ENCODE measurements around the gene LRRFIP1.

LRRFIP1 gene

GRCh38 chr2:237727363-237727762 lies 100.0 kb downstream of the LRRFIP1 start:
- intact Hi-C loops (cut with DNase I), result no loop called here
- DNase-seq, result peak in 1 of 42 donors; percentile 19

DNA sequence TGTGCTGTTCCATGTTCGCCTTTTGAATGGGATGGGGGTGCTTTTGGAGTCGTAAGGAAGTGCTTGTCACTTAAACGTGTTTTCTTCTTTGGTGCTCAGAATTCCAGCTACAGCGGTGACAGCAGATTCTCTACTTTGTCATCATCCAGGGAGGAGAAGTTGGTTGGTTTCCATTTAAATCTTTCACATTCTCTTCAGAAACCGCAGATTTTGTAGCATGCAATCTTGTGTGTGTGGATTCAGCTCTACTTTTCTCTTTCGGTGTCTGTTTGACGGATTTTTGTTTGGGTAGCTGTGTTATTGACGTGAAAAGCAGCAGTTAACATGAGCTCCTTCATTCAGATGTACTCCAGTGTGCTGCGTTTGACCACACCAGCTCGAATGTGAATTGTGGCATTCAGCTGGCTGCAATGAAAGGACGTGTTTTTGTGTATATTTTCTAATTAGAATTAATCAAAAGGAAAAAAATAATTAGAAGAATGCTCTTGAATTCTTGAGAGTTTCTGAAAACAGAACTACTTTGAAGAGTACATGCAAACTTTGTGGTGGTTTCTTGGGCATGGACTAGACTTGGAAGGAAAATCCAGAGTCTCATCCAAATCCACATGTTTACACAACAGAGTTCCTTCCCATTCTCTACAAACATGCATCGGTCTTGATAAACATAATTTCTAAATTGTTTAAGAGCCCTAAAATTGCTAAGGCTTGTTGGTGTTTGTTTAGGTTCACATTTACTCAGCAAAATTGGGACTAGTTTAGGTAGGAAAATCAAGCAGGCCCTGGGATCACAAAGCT lies 102.5 kb downstream of the LRRFIP1 start:
- intact Hi-C loops (cut with DNase I), result no loop called here

DNA sequence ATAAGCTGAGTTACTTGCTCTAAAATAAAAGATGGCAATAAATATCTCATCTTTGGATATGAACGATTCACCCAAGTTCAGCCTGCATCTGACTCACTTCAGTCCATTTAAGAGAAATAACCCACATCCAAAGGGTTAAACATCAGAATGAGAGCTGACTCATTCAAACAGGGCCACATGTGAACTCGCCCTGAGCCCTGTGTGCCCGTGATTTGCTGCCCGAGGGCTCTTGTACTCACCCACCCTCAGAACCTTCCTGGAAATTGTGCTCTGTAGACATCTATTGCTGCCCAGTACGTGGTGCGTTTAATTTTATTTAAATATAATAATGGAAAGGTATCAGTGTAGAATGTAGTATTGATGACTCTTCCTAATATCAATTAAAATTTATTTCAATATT lies 104.3 kb downstream of the LRRFIP1 start:
- peak in 1 of 42 donors; percentile 3 for DNase-seq
- intact Hi-C loops (cut with DNase I), result no loop called here

More for the DNA sequence above, 102.5 kb downstream of the LRRFIP1 start:
- DNase-seq, result peak in 1 of 42 donors; percentile 2

GRCh38 chr2:237732070-237732469 lies 104.7 kb downstream of the LRRFIP1 start:
- DNase-seq, result peak in 1 of 42 donors; percentile 12
- intact Hi-C loops (cut with DNase I), result no loop called here

DNA sequence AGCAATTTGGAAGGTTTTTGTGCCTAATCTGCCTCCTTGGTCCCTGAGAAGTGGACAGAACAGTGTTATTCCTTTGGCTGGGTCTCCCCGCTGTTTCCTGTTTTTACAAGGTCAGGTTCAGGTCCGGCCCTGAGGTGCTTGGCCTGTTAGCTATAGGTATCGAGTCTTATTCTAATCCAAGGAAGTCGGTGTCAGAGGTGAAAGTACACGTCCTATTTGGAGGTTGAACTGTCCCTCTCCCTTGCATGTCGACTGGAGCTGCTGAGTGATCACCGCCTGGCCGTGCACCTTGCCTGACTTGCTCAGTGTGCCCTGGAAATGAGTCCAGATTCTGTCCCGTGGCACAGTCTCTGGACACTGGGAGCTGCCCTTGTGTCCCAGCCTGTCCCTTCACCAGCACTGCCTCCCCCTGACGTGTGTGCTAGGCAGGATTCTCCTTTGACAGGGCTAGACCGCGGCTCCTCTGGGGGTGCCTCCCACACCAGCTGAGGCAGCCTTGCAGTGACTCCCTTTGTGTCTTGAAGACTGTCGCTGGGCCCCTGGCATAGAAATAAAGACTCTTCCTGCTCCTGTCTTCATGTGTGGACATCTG lies 105.5 kb downstream of the LRRFIP1 start:
- intact Hi-C loops (cut with DNase I), result no loop called here
- DNase-seq, result peak in 4 of 42 donors; percentile 20 to 42 (median 36)

GRCh38 chr2:237733677-237734300 lies 106.4 kb downstream of the LRRFIP1 start:
- intact Hi-C loops (cut with DNase I), result no loop called here

GRCh38 chr2:237734905-237735623 lies 107.7 kb downstream of the LRRFIP1 start:
- DNase-seq, result no peak

More at GRCh38 chr2:237733677-237734300, 106.4 kb downstream of the LRRFIP1 start:
- no peak for DNase-seq

DNA sequence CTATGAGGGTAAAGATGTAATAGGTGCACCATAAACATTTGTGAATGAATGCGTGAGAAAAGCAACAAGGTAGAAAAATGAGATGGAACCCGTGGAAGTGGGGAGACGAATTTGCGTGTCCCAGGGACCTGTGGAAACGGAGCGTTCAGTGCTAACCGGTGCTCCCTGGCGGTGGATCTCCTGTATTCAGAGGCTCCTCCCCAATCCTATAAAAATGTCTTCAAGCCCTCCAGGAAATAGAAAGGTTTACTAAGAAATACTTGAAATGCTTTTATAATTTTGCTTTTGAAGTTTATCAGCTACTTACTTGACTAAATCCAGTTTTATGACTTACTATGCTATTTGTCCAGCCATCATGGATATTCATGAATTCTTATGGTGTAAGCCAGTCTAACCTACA lies 108.4 kb downstream of the LRRFIP1 start:
- no peak for DNase-seq
- intact Hi-C loops (cut with DNase I), result no loop called here

More at GRCh38 chr2:237734905-237735623, 107.7 kb downstream of the LRRFIP1 start:
- intact Hi-C loops (cut with DNase I), result no loop called here

DNA sequence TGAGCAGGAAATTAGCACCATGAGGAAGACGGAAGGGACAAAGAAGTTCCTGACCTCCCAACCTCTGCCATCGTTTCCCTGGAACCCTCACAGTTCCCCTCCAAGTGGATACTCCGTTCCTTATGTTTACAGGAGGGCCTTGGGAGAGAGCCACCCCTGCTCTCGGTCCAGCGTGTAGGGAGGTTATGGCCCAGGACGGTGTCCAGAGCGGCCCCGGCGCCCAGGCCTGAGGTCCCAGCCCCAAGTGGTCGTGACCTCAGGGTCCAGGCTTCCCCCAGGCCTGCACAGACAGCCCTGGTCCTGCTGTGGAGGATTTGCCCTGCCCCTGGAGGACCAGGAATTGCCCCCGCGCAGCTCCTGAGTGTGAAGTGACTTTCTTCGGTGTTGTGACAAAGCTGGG lies 109.4 kb downstream of the LRRFIP1 start:
- no peak for DNase-seq
- intact Hi-C loops (cut with DNase I), result no loop called here

- DNase-seq, result no peak
- intact Hi-C loops (cut with DNase I), result no loop called here
Measured at GRCh38 chr2:237737196-237737865, 109.9 kb downstream of the LRRFIP1 start.

DNA sequence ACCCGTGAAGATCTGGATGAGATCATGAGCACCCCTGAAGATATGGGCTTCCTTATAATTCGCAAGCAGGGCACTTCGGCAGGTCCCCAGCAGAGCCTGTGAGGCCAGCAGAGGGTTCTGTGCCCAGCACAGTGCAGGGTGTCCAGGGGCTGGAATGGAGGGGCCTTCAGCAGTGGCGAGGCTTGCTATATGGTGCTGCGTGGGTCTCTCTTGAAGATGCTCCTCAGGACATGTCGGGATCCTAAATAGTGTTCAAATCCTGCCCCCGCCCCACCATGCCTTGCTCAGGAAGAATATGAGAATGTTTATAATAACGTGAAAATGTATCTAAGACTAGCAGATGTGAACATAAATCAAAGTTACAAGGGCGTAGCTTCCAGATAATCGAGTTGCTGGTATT lies 110.9 kb downstream of the LRRFIP1 start:
- intact Hi-C loops (cut with DNase I), result no loop called here
- DNase-seq, result no peak

DNA sequence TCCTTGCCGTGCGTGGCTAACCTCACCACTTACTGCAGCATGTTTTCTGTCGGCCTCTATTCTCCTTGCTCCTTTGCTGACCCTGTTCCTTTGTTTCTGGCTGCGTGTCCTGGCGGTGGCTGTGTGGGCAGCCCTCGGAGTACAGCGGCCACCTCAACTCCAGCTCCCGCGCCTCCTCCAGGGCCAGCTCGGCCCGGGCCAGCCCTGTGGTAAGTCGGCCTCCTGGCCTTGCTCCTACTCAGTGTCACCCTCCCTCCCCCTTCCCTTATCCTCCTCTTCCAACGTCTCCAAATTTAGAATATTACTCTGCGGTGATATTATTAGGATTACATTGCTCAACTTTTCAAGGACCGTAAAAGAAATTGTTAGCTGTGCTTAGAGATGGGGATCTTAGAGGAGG lies 111.7 kb downstream of the LRRFIP1 start:
- intact Hi-C loops (cut with DNase I), result no loop called here
- DNase-seq, result peak in 1 of 42 donors; percentile 35

DNA sequence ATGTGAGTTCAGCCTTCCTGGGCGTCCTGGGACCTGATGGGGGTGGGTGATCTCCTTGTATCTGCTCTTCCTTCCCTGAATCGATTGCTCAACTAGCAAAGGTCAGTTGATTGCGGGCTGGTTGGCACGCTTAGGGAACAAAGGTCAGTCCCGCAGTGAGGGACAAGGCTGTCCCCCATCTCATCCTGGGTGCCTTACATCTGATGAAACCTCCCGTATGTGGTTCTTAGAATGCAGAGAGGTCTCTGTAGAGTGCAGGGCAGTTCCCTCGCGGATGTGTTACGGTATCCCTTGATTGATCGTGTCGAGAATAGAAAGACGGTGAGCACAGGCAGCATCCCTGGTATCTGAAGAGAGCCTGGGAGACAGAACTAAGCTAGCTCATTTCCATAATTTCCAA lies 114.8 kb downstream of the LRRFIP1 start:
- intact Hi-C loops (cut with DNase I), result loop anchor here (5.0 kb wide), 1 partner anchor 165 kb away; no protein-coding TSS in a partner anchor
- DNase-seq, result peak in 1 of 42 donors; percentile 5

DNA sequence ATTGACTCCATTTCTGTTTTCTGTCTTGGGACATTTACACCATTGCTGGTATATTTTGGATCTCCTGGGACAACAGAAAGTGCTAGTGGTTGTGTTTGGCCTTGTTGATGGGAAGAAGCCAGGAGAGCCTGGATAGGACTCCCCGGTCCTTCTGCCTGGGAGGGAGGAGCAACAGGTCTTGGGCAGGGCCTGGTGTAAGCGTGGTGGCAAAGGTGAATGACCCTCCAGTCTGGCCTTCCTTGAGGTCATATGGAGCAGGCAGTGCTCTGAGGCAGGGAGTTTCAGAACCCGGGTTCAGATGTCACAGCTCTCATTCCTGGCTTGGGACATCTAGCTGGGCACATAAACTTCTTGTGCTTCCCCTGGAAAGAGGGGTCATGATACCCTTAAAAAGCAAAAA lies 115.2 kb downstream of the LRRFIP1 start:
- DNase-seq, result peak in 1 of 42 donors; percentile 12
- intact Hi-C loops (cut with DNase I), result loop anchor here (5.0 kb wide), 1 partner anchor 165 kb away; no protein-coding TSS in a partner anchor

DNA sequence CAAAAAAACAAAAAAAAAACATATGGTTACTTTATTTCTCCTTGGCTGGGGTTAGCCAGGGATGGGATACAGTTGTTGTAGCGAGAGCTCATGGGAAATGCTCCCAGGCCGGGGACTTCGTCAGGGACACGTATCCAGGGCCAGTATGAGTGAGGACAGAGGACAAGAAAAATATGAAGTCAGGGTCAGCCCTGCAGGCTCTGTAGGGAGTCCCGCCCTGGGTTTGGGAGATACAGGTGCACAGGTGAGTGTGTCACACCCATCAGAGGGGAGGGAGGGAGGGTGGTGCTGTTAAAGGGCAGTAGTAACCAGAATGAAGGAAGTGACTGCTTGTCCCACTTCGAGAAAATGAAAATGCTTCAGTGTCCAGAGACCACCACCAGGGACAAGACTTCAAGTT lies 115.6 kb downstream of the LRRFIP1 start:
- intact Hi-C loops (cut with DNase I), result loop anchor here (5.0 kb wide), 1 partner anchor 166 kb away; no protein-coding TSS in a partner anchor
- no peak for DNase-seq

DNA sequence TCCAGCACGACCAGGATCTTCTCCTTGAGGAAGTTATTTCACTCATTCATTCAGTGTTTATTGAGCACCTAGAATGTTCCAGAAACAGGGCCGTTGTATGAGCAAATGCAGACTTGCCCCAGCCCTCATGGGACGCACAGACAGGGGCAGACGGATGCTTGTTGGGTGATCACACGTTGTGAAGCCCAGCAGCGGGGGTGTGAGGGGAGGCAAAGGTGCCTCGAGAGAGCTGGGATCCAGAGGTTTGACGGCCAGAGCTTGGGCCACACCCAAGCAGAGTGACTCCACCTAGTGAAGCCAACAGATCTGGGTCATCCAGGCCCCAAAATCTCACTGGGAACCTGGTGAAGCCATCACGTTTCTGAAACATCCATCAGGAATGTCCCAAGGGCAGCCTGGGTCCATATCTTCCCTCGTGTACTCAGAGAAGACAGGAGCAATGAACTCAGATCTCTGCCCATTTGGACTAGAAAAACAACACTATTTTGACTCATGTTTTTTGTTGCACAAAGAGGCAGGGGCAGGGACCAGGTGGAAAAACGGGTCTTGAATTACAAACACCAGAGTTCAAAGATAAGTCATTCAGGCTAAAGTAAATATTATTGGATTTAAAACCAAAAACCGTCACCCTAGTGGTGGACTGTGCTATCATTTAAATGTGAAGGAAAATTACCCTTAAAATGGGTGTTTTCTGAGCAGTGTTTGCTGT lies 116.3 kb downstream of the LRRFIP1 start:
- intact Hi-C loops (cut with DNase I), result loop anchor here (2.0 to 5.0 kb wide), 2 partner anchors 69 to 166 kb away; no protein-coding TSS in a partner anchor
- no peak for DNase-seq

DNA sequence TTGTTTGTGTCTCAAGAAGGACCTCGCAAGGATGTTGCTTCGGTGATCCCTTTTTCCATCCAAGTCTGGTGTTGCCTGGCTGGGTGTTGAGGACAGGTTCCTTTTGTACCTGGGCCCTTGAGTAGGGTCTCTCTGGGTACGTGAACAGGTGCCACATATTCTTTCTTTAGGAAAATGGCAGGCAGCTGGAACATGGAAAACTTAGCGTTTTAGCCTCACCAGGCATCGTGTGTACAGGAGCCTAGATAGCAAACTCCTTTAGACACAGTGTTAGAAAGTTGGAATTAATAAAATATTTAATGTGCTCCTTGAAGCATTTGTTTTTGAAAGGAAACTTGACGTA lies 116.9 kb downstream of the LRRFIP1 start:
- no peak for DNase-seq

More for the DNA sequence above, 116.9 kb downstream of the LRRFIP1 start:
- intact Hi-C loops (cut with DNase I), result loop anchor here (2.0 to 5.0 kb wide), 2 partner anchors 69 to 167 kb away; no protein-coding TSS in a partner anchor
